ENCODE results near the gene GSTM3. TPM values are rescaled to one million over a fixed set of nuclear protein-coding genes. Genes with fewer than 3 reads are reported as not detected.

The GSTM3 gene
- total and polyA plus RNA-seq, 2 of the 13 experiments (the other 11 are each of a cell fraction or from before 2014, with no cell fraction given): 127 to 142 TPM

DNA sequence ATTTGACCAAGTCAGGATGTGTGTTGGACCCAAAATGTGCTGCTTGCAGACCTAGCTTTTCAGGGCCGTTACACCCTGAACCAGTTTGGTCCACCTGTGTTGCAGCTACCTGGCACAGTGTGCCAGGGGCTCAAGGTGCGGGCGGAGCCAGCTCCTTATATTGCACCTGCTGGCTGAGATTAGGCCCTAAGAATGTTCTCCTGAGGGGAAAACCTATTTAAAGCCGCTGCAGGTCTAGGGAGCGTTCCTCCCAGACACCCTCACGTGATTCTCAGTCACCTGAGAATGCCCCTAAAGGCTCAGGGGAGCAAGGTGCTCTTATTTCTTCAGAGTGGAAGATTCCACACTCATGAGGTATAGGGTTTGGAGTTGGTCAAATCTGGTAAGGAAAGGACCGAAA, 12.0 kb downstream of the GSTM3 start:
- 73% methylated on average over 7 of the region's 7 CpGs for WGBS (ENCODE audit: low lambda C conversion rate)
- Histone ChIP-seq H3K79me2 (ENCODE audit: insufficient read depth, low read length) (no peaks in the 10 kb centered on the region), H3K4me2 (ENCODE audit: low read depth, low read length) (no peak overlapping the region), H3K4me1 (ENCODE audit: insufficient read depth, low read length) (peaks cover 52% of the 10 kb centered on the region), H3K36me3 (replicated peaks in 1 of 2; ENCODE audit: control insufficient read depth in 1 of 2, insufficient read depth in 2 of 2, low read length in 2 of 2) (no peaks in the 10 kb centered on the region), H3K27me3 (ENCODE audit: control insufficient read depth in 1 of 2, insufficient read depth in 2 of 2, low read length in 2 of 2) (no peaks in the 10 kb centered on the region; a peak in 1 of 5 replicates), H4K20me1 (ENCODE audit: insufficient read depth, low read length) (no peaks in the 10 kb centered on the region), H3K9ac (ENCODE audit: insufficient read depth, low read depth, low read length) (no peak overlapping the region), H3K27ac (ENCODE audit: extremely low read length, insufficient read depth, low read length) (no peak overlapping the region), H3K4me3 (replicated peaks in 1 of 3; ENCODE audit: insufficient read depth in 1 of 3, low read depth in 2 of 3, low read length in 3 of 3) (no peak overlapping the region), H2AFZ (ENCODE audit: low read length) (no peak overlapping the region), H3K9me3 (ENCODE audit: low read length) (no peaks in the 10 kb centered on the region)
- TF ChIP-seq ZNF83 (CRISPR knock-in tag; IDR thresholded peaks at IDR 0.05; ENCODE audit: borderline replicate concordance): no peak
- no peak for TF ChIP-seq ZBTB8A (CRISPR knock-in tag; IDR thresholded peaks at IDR 0.05; ENCODE audit: borderline replicate concordance, low read depth)
- no peak for TF ChIP-seq ZNF264 (CRISPR knock-in tag; IDR thresholded peaks at IDR 0.05)
- ChIA-PET CTCF (ENCODE audit: low intra/inter-chr PET ratio, low total read pairs) (no interaction called here), POLR2A (no interaction called here)
- BruUV-seq (replicated peaks): no TSS peak
- no peak for DNase-seq (ENCODE audit: low spot score)
- in situ Hi-C loops (cut with HindIII; ENCODE audit: extremely low pct_ligation_motif_present, low pct_unique_long_range_greater_than_20kb): no loop called here
- intact Hi-C loops (cut with micrococcal nuclease; ENCODE audit: unreplicated experiment): no loop called here
- FAIRE-seq: no peak
- no peak for ATAC-seq

DNA sequence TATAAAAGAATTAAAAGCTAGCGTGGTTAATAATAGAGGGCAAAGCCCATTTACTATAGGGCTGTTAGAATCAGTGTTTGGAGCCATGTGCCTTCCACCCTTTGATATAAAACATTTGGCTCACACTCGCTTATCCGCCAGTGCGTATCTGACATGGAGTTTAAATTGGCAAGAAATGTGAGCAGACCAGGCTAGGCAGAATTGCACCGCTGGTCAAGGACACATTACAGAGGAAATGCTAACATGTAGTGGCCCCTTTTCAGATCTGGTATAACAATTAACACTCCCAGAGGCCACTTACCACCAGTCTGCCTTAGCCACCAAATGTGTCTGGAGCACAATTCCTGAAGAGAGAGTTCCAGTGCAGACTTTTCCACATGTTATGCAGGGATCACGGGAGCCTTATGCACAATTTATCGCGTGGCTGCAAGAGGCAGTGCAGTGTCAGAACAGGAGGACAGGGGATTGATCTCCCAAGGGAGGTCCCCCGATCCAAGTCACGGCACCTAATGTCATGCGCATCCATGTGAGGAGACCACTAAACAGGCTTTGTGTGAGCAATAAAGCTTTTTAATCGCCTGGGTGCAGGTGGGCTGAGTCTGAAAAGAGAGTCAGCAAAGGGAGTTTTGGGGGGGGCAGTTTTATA, 14.0 kb downstream of the GSTM3 start:
- Histone ChIP-seq H3K4me1 (ENCODE audit: insufficient read depth, low read length) (peaks cover 39% of the 10 kb centered on the region), H2AFZ (ENCODE audit: low read length) (no peak overlapping the region), H3K4me3 (replicated peaks in 1 of 3; ENCODE audit: insufficient read depth in 1 of 3, low read depth in 2 of 3, low read length in 3 of 3) (no peak overlapping the region), H3K79me2 (ENCODE audit: insufficient read depth, low read length) (no peaks in the 10 kb centered on the region), H3K27ac (ENCODE audit: extremely low read length, insufficient read depth, low read length) (no peak overlapping the region), H3K9ac (ENCODE audit: insufficient read depth, low read depth, low read length) (no peak overlapping the region), H3K4me2 (ENCODE audit: low read depth, low read length) (peak overlapping the region; percentile 29; the same call in 1 of the 2 replicates), H3K9me3 (ENCODE audit: low read length) (no peaks in the 10 kb centered on the region), H4K20me1 (ENCODE audit: insufficient read depth, low read length) (no peaks in the 10 kb centered on the region), H3K36me3 (replicated peaks in 1 of 2; ENCODE audit: control insufficient read depth in 1 of 2, insufficient read depth in 2 of 2, low read length in 2 of 2) (no peaks in the 10 kb centered on the region), H3K27me3 (ENCODE audit: control insufficient read depth in 1 of 2, insufficient read depth in 2 of 2, low read length in 2 of 2) (no peaks in the 10 kb centered on the region; a peak in 1 of 5 replicates)
- WGBS (ENCODE audit: low lambda C conversion rate): 62% methylated on average over 12 of the region's 12 CpGs
- no peak for FAIRE-seq
- in situ Hi-C loops (cut with HindIII; ENCODE audit: extremely low pct_ligation_motif_present, low pct_unique_long_range_greater_than_20kb) (no loop called here), intact Hi-C loops (cut with micrococcal nuclease; ENCODE audit: unreplicated experiment) (no loop called here)
- DNase-seq (ENCODE audit: low spot score): no peak
- CTCF ChIA-PET (ENCODE audit: low intra/inter-chr PET ratio, low total read pairs): no interaction called here
- POLR2A ChIA-PET: no interaction called here
- BruUV-seq (replicated peaks): no TSS peak
- ATAC-seq: peak; percentile 66
- TF ChIP-seq SAP130 (CRISPR knock-in tag; IDR thresholded peaks at IDR 0.05; ENCODE audit: low read depth) (no peak), XRCC5 (optimal IDR thresholded peaks at IDR 0.05; ENCODE audit: low read length) (no peak), PHF21A (CRISPR knock-in tag; IDR thresholded peaks at IDR 0.05) (0 out of 2 replicates have a peak, but pooled peaks have one; percentile 18), TEAD2 (CRISPR knock-in tag; IDR thresholded peaks at IDR 0.05) (no peak), ZNF768 (CRISPR knock-in tag; IDR thresholded peaks at IDR 0.05) (no peak), ZBTB20 (CRISPR knock-in tag; IDR thresholded peaks at IDR 0.05; ENCODE audit: borderline replicate concordance, low read depth) (no peak), MAZ (IDR thresholded peaks at IDR 0.05; ENCODE audit: borderline replicate concordance, low read depth, low read length) (no peak), MAZ (CRISPR knock-in tag; IDR thresholded peaks at IDR 0.05; ENCODE audit: low read depth) (no peak)
- TF ChIP-seq, protein P1, sequence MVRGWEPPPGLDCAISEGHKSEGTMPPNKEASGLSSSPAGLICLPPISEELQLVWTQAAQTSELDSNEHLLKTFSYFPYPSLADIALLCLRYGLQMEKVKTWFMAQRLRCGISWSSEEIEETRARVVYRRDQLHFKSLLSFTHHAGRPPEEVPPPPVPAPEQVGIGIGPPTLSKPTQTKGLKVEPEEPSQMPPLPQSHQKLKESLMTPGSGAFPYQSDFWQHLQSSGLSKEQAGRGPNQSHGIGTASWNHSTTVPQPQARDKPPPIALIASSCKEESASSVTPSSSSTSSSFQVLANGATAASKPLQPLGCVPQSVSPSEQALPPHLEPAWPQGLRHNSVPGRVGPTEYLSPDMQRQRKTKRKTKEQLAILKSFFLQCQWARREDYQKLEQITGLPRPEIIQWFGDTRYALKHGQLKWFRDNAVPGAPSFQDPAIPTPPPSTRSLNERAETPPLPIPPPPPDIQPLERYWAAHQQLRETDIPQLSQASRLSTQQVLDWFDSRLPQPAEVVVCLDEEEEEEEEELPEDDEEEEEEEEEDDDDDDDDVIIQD (CRISPR knock-in tag; IDR thresholded peaks at IDR 0.05; ENCODE audit: low read depth): no peak
- TF ChIP-seq, protein P2, sequence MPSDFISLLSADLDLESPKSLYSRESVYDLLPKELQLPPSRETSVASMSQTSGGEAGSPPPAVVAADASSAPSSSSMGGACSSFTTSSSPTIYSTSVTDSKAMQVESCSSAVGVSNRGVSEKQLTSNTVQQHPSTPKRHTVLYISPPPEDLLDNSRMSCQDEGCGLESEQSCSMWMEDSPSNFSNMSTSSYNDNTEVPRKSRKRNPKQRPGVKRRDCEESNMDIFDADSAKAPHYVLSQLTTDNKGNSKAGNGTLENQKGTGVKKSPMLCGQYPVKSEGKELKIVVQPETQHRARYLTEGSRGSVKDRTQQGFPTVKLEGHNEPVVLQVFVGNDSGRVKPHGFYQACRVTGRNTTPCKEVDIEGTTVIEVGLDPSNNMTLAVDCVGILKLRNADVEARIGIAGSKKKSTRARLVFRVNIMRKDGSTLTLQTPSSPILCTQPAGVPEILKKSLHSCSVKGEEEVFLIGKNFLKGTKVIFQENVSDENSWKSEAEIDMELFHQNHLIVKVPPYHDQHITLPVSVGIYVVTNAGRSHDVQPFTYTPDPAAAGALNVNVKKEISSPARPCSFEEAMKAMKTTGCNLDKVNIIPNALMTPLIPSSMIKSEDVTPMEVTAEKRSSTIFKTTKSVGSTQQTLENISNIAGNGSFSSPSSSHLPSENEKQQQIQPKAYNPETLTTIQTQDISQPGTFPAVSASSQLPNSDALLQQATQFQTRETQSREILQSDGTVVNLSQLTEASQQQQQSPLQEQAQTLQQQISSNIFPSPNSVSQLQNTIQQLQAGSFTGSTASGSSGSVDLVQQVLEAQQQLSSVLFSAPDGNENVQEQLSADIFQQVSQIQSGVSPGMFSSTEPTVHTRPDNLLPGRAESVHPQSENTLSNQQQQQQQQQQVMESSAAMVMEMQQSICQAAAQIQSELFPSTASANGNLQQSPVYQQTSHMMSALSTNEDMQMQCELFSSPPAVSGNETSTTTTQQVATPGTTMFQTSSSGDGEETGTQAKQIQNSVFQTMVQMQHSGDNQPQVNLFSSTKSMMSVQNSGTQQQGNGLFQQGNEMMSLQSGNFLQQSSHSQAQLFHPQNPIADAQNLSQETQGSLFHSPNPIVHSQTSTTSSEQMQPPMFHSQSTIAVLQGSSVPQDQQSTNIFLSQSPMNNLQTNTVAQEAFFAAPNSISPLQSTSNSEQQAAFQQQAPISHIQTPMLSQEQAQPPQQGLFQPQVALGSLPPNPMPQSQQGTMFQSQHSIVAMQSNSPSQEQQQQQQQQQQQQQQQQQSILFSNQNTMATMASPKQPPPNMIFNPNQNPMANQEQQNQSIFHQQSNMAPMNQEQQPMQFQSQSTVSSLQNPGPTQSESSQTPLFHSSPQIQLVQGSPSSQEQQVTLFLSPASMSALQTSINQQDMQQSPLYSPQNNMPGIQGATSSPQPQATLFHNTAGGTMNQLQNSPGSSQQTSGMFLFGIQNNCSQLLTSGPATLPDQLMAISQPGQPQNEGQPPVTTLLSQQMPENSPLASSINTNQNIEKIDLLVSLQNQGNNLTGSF (CRISPR knock-in tag; IDR thresholded peaks at IDR 0.05): no peak

All from HepG2 (cell line).